GM12878 (cell line): ENCODE data around the gene CERKL. TPM values are rescaled to one million over a fixed set of nuclear protein-coding genes. Genes with fewer than 3 reads are reported as not detected.

Experiments
- ATAC-seq: fragments of 200-7000 bp; cut with Tn5 transposase; 3 replicates; pipeline ENCODE4 v1.9.1; 2020; ENCODE audit warnings: mild to moderate bottlenecking, moderate library complexity
- BruUV-seq: library from RNA; stranded (reverse); fragments of 400-500 nt; replicated peaks from 2 replicates; lab custom pipeline; 2021; lab: Mats Ljungman, UMichigan
- CTCF ChIA-PET: fragments of 300-600 bp; sonication (Branson Sonifier 250); formaldehyde crosslinking; extraction: SDS; loops from one replicate; lab custom pipeline; 2021; ENCODE audit warnings: inconsistent platforms; lab: Yijun Ruan, JAX
- POLR2A ChIA-PET: fragments of 350-600 bp; formaldehyde crosslinking; extraction: SDS; loops from one replicate; lab custom pipeline; 2021; ENCODE audit warnings: inconsistent platforms; lab: Charles Lee
- RAD21 ChIA-PET: fragments of 300-600 bp; sonication (Branson Sonifier 250); formaldehyde crosslinking; loops from one replicate; lab custom pipeline; 2023; ENCODE audit warnings: antibody characterized with exemption; ENCODE audit not compliant: unreplicated experiment; lab: Charles Lee
- SMC1A ChIA-PET: fragments of 300-600 bp; sonication (Branson Sonifier 250); formaldehyde crosslinking; loops from one replicate; lab custom pipeline; 2023; ENCODE audit not compliant: unreplicated experiment, uncharacterized antibody; lab: Charles Lee
- DNase-seq: peaks from one replicate; pipeline ENCODE4 v3.0.0-alpha.2; 2011; ENCODE audit warnings: low read depth, low spot score
- FAIRE-seq: peaks from 3 replicates; lab custom pipeline; 2011; peaks lifted over from hg19 to GRCh38; lab: Jason Lieb, UNC
- H2AFZ ChIP-seq: 2 replicates; pipeline ENCODE4 v1.6.0; 2011; ENCODE audit warnings: low read depth, low read length, control low read depth; ENCODE audit not compliant: control insufficient read depth
- H3K27ac ChIP-seq: 2 replicates; pipeline ENCODE4 v1.5.1; 2011; ENCODE audit warnings: control low read depth; ENCODE audit not compliant: control insufficient read depth, insufficient read depth
- H3K27me3 ChIP-seq, 2 experiments: replicated peaks in 1 of 2; 2 replicates each; pipeline versions ENCODE4 v1.6.0 to v1.6.1; 2011; ENCODE audit warnings: low read length in 1 of 2; ENCODE audit not compliant: control insufficient read depth in 2 of 2, insufficient read depth in 2 of 2
- H3K36me3 ChIP-seq, 2 experiments: 2 replicates each; pipeline ENCODE4 v1.5.1; 2011; ENCODE audit warnings: low read length in 1 of 2; ENCODE audit not compliant: control insufficient read depth in 2 of 2, insufficient read depth in 2 of 2
- H3K4me1 ChIP-seq: 2 replicates; pipeline ENCODE4 v1.6.1; 2011; ENCODE audit warnings: mild to moderate bottlenecking, low read length, moderate library complexity, mixed read lengths; ENCODE audit not compliant: control insufficient read depth, insufficient read depth
- H3K4me2 ChIP-seq: 2 replicates; pipeline ENCODE4 v1.6.0; 2011; ENCODE audit warnings: control low read depth; ENCODE audit not compliant: control insufficient read depth, insufficient read depth
- H3K4me3 ChIP-seq: fragments of 200-600 bp; sonication (generic); 2 replicates; pipeline ENCODE4 v1.5.1; 2016
- H3K79me2 ChIP-seq: 2 replicates; pipeline ENCODE4 v1.6.0; 2011; ENCODE audit warnings: low read length; ENCODE audit not compliant: control insufficient read depth, insufficient read depth
- H3K9ac ChIP-seq: 2 replicates; pipeline ENCODE4 v1.8.0; 2011; ENCODE audit warnings: low read length, control low read depth, mixed read lengths; ENCODE audit not compliant: control insufficient read depth, insufficient read depth
- H3K9me3 ChIP-seq: replicated peaks from 3 replicates; pipeline ENCODE4 v1.5.1; 2011; ENCODE audit warnings: mild to moderate bottlenecking, low read length; ENCODE audit not compliant: control insufficient read depth, insufficient read depth
- H4K20me1 ChIP-seq: 2 replicates; pipeline ENCODE4 v1.6.0; 2011; ENCODE audit not compliant: control insufficient read depth, insufficient read depth
- BCLAF1 ChIP-seq: fragments of 450-650 bp; IDR thresholded peaks from 2 replicates; pipeline ENCODE4 v1.6.1; 2017; ENCODE audit warnings: antibody characterized with exemption, mild to moderate bottlenecking, moderate library complexity
- E2F4 ChIP-seq: IDR thresholded peaks from 2 replicates; pipeline ENCODE4 v1.6.1; 2012; ENCODE audit warnings: low read depth, low read length, improper control_type of control experiment
- LARP7 ChIP-seq: fragments of 450-650 bp; IDR thresholded peaks from 2 replicates; pipeline ENCODE4 v1.6.1; 2017; ENCODE audit warnings: mild to moderate bottlenecking
- MAX ChIP-seq: IDR thresholded peaks from 2 replicates; pipeline ENCODE4 v1.6.1; 2012; ENCODE audit warnings: low read depth, low read length, improper control_type of control experiment
- PBX3 ChIP-seq: IDR thresholded peaks from 2 replicates; pipeline ENCODE4 v1.6.1; 2011; ENCODE audit warnings: mild to moderate bottlenecking, low read depth, low read length, moderate library complexity; ENCODE audit not compliant: insufficient replicate concordance
- PML ChIP-seq: IDR thresholded peaks from 2 replicates; pipeline ENCODE4 v1.6.1; 2012; ENCODE audit warnings: low read length, inconsistent platforms
- POLR2AphosphoS2 ChIP-seq: IDR thresholded peaks from 2 replicates; pipeline ENCODE4 v1.6.1; 2011; ENCODE audit warnings: low read depth, mild to moderate bottlenecking, low read length, improper control_type of control experiment, moderate library complexity
- PRDM15 ChIP-seq: fragments of 450-650 bp; formaldehyde crosslinking; IDR thresholded peaks from 2 replicates; pipeline ENCODE4 v1.4.0; 2020; ENCODE audit warnings: mild to moderate bottlenecking, moderate library complexity
- RB1 ChIP-seq: fragments of 450-650 bp; formaldehyde crosslinking; IDR thresholded peaks from 2 replicates; pipeline ENCODE4 v1.6.1; 2017; ENCODE audit warnings: mild to moderate bottlenecking, borderline replicate concordance
- SMAD1 ChIP-seq: fragments of 450-650 bp; IDR thresholded peaks from 2 replicates; pipeline ENCODE4 v1.6.1; 2018; ENCODE audit warnings: mild to moderate bottlenecking, low read depth; ENCODE audit not compliant: partially characterized antibody
- WGBS: methylation state at CpG from one replicate; pipeline ENCODE4 v1.1.6; 2016; ENCODE audit warnings: low lambda C conversion rate; ENCODE audit not compliant: insufficient replicate concordance, insufficient coverage; ENCODE audit errors: missing lambda C conversion rate; 5-methylcytosine and 5-hydroxymethylcytosine counted together
- in situ Hi-C: fragments of 300-500 bp; cut with MboI; formaldehyde crosslinking; loops from 9 replicates; pipeline ENCODE4 v1.14.3; 2018; ENCODE audit warnings: mixed read lengths
- intact Hi-C: fragments of 100-400 bp; cut with micrococcal nuclease; formaldehyde crosslinking; loops from one replicate; pipeline ENCODE4 v1.14.2; 2022; ENCODE audit not compliant: unreplicated experiment
- polyA plus RNA-seq, 11 experiments: library from polyadenylated mRNA; depleted of rRNA in 4 of 11; unstranded in 6 of 11; stranded (reverse) in 5 of 11; fragments of >200 nt; fragmentation: Nextera tagmentation in 4 of 11; fragmentation: Illumina TruSeq in 1 of 11; extraction: Ambion mirVana in 4 of 11; extraction: Trizol in 1 of 11; gene quantifications; 1 replicate in 1 of 11; 2 replicates in 10 of 11; pipeline versions ENCODE4 v1.2.1 to v1.2.3, GENCODE V29; 2011 to 2016; ENCODE audit warnings: inconsistent platforms in 2 of 11, missing spikeins in 2 of 11, low read depth in 1 of 11
- total RNA-seq, 4 experiments: library from RNA; depleted of rRNA in 3 of 4; stranded (reverse); fragments of >200 nt in 3 of 4; fragmentation: Illumina TruSeq in 1 of 4; extraction: Trizol in 1 of 4; gene quantifications; 2 replicates each; pipeline versions ENCODE4 v1.2.1 to v1.2.3, GENCODE V29; 2013 to 2021

Gene CERKL
- total and polyA plus RNA-seq, 10 of the 15 experiments (the other 5 are each of a cell fraction or from before 2014, with no cell fraction given), result 0.05 to 23.0 (median 6.0) TPM; not detected in 2

GRCh38 chr2:181649436-181649979, 7.4 kb downstream of the CERKL start:
- H3K4me1 ChIP-seq, result no peaks in the 10 kb centered on the region
- no peak for DNase-seq
- no peaks in the 10 kb centered on the region for H3K27me3 ChIP-seq
- no peak overlapping the region for H3K9ac ChIP-seq
- BruUV-seq, result no TSS peak
- H3K4me3 ChIP-seq, result no peak overlapping the region
- in situ Hi-C loops (no loop called here), intact Hi-C loops (no loop called here)
- ChIA-PET SMC1A (no interaction called here), POLR2A (no interaction called here), RAD21 (interaction anchor here (1.0 kb wide), 1 partner anchor 66 kb away, joined by 3 read pairs; no protein-coding TSS in a partner anchor), CTCF (interaction anchor here (2.0 kb wide), 1 partner anchor 66 kb away, joined by 4 read pairs; no protein-coding TSS in a partner anchor)
- no peak overlapping the region for H2AFZ ChIP-seq
- 63% methylated on average over 4 of the region's 4 CpGs for WGBS
- no peaks in the 10 kb centered on the region for H3K9me3 ChIP-seq
- no peaks in the 10 kb centered on the region for H3K79me2 ChIP-seq
- no peak for FAIRE-seq
- H3K36me3 ChIP-seq, result no peaks in the 10 kb centered on the region
- ATAC-seq, result no peak
- no peak overlapping the region for H3K4me2 ChIP-seq
- H3K27ac ChIP-seq, result no peak overlapping the region
- TF ChIP-seq LARP7, result no peak
- TF ChIP-seq PRDM15 (CRISPR knock-in tag), result no peak
- no peak for TF ChIP-seq PML
- no peak for TF ChIP-seq RB1
- no peak for TF ChIP-seq POLR2AphosphoS2
- TF ChIP-seq MAX, result no peak
- TF ChIP-seq SMAD1, result no peak
- no peak for TF ChIP-seq E2F4
- TF ChIP-seq PBX3, result no peak
- no peak for TF ChIP-seq BCLAF1
- H4K20me1 ChIP-seq, result no peaks in the 10 kb centered on the region
